Stomach (tissue), 4 donors: ENCODE data around the gene PPP2R2B.

Experiments
- EP300 ChIP-seq: sonication (generic); formaldehyde crosslinking; IDR thresholded peaks from one replicate; pipeline ENCODE4 v1.6.1; 2017; ENCODE audit warnings: antibody characterized with exemption
- POLR2A ChIP-seq, 4 donors: fragments of 450-650 bp; IDR thresholded peaks; one replicate each; pipeline ENCODE4 v1.6.1; 2016; ENCODE audit warnings: antibody characterized with exemption in 4 of 4, control low read depth in 2 of 4, mild to moderate bottlenecking in 1 of 4, moderate library complexity in 1 of 4
- TF ChIP-seq, protein P1 (sequence below), 7 experiments: fragments of 450-650 bp in 4 of 7; fragments of 200-600 bp in 3 of 7; sonication (generic) in 3 of 7; IDR thresholded peaks; one replicate each; pipeline ENCODE4 v1.5.1; 2016 to 2019; ENCODE audit warnings: antibody characterized with exemption in 7 of 7, control low read depth in 2 of 7, mild to moderate bottlenecking in 1 of 7

- TF ChIP-seq, protein P1, sequence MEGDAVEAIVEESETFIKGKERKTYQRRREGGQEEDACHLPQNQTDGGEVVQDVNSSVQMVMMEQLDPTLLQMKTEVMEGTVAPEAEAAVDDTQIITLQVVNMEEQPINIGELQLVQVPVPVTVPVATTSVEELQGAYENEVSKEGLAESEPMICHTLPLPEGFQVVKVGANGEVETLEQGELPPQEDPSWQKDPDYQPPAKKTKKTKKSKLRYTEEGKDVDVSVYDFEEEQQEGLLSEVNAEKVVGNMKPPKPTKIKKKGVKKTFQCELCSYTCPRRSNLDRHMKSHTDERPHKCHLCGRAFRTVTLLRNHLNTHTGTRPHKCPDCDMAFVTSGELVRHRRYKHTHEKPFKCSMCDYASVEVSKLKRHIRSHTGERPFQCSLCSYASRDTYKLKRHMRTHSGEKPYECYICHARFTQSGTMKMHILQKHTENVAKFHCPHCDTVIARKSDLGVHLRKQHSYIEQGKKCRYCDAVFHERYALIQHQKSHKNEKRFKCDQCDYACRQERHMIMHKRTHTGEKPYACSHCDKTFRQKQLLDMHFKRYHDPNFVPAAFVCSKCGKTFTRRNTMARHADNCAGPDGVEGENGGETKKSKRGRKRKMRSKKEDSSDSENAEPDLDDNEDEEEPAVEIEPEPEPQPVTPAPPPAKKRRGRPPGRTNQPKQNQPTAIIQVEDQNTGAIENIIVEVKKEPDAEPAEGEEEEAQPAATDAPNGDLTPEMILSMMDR (IDR thresholded peaks at IDR 0.05) = no peak
- TF ChIP-seq POLR2A (IDR thresholded peaks at IDR 0.05) (no peak), EP300 (no peak)
These were observed 42.7 kb upstream of the PPP2R2B start for GRCh38 chr5:146921225-146921624.
